Thyroid gland (tissue), 4 donors: Measurements from ENCODE around the gene DNAJB6. TPM values are rescaled to one million over a fixed set of nuclear protein-coding genes. Genes with fewer than 3 reads are reported as not detected.

Experiments used
- DNase-seq, 2 donors: peaks; one replicate each; pipeline ENCODE4 v3.0.0-alpha.2; 2019
- H3K27ac ChIP-seq, 3 donors: fragments of 200-600 bp; sonication (generic); 1 replicate in 2 of 3; 2 replicates in 1 of 3; pipeline ENCODE4 v1.5.1; 2016 to 2019; ENCODE audit warnings: mild to moderate bottlenecking in 1 of 3, moderate library complexity in 1 of 3
- H3K27me3 ChIP-seq: fragments of 200-600 bp; sonication (generic); one replicate; pipeline ENCODE4 v1.5.1; 2019
- H3K36me3 ChIP-seq, 2 donors: fragments of 200-600 bp; sonication (generic); one replicate each; pipeline ENCODE4 v1.5.1; 2016 to 2019
- H3K4me1 ChIP-seq, 2 donors: fragments of 200-600 bp; sonication (generic); one replicate each; pipeline ENCODE4 v1.5.1; 2017 to 2019
- H3K4me3 ChIP-seq, 3 donors: fragments of 200-600 bp; sonication (generic); replicated peaks in 1 of 3; 1 replicate in 2 of 3; 2 replicates in 1 of 3; pipeline ENCODE4 v1.5.1; 2016; ENCODE audit warnings: mild to moderate bottlenecking in 1 of 3
- H3K9me3 ChIP-seq: fragments of 200-600 bp; sonication (generic); one replicate; pipeline ENCODE4 v1.5.1; 2017
- CTCF ChIP-seq, 6 experiments: fragments of 200-600 bp in 3 of 6; fragments of 450-650 bp in 3 of 6; sonication (generic) in 3 of 6; IDR thresholded peaks; one replicate each; pipeline ENCODE4 v1.5.1; 2016 to 2019; ENCODE audit warnings: antibody characterized with exemption in 6 of 6, mild to moderate bottlenecking in 2 of 6, inconsistent platforms in 1 of 6, moderate library complexity in 1 of 6
- POLR2A ChIP-seq, 2 donors: fragments of 450-650 bp; IDR thresholded peaks; one replicate each; pipeline ENCODE4 v1.6.1; 2017; ENCODE audit warnings: antibody characterized with exemption in 2 of 2, mild to moderate bottlenecking in 2 of 2, moderate library complexity in 1 of 2
- WGBS, 2 donors: methylation state at CpG; one replicate each; pipeline ENCODE4 v1.1.5; 2017; 5-methylcytosine and 5-hydroxymethylcytosine counted together
- intact Hi-C: fragments of 100-400 bp; cut with DNase I; formaldehyde crosslinking; loops from one replicate; pipeline ENCODE4 v1.15.1; 2023
- total RNA-seq, 4 donors: library from RNA; depleted of rRNA; stranded (reverse); fragments of >200 nt; gene quantifications; one replicate each; pipeline ENCODE4 v1.2.3, GENCODE V29; 2016

Gene DNAJB6
- total RNA-seq, 4 donors from 2014 or later = 80.7 to 92.7 (median 91.1) TPM

DNA sequence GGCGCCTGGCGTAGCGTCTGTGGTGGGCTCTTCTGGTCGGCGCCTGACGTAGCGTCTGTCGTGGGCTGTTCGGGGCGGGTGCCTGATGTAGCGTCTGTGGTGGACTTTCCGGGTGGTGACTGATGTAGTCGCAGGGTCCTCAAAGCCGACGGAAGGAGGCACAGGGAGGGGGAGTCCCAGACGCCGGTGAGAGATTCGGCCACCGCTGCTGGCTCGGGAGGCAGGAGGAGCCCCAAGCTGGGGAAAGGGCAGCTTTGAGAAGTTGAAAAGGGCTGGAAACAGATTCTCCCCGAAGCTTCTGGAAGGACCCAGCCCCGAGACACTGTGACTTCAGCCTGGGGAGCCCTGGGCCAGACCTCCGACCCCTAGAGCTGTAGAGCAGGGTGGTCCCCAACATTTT is 105.7 kb downstream of the DNAJB6 start:
- TF ChIP-seq POLR2A (IDR thresholded peaks at IDR 0.05) (no peak), CTCF (IDR thresholded peaks at IDR 0.05) (no peak)
- intact Hi-C loops = no loop called here
- no peaks in the 10 kb centered on the region for H3K36me3 ChIP-seq
- H3K4me3 ChIP-seq = no peak overlapping the region
- H3K9me3 ChIP-seq = no peaks in the 10 kb centered on the region
- no peak overlapping the region for H3K27ac ChIP-seq
- 94 to 96% methylated on average over 22 of the region's 23 CpGs for WGBS, 2 donors
- H3K4me1 ChIP-seq = no peaks in the 10 kb centered on the region
- no peaks in the 10 kb centered on the region for H3K27me3 ChIP-seq
- DNase-seq = no peak

GRCh38 chr7:157442993-157443831 is 106.4 kb downstream of the DNAJB6 start:
- no peaks in the 10 kb centered on the region for H3K36me3 ChIP-seq
- 91 to 92% methylated on average over 35 to 36 of the region's 42 CpGs for WGBS, 2 donors
- intact Hi-C loops = no loop called here

GRCh38 chr7:157444011-157444842 is 107.4 kb downstream of the DNAJB6 start:
- 85% methylated on average over 23 to 27 of the region's 27 CpGs for WGBS, 2 donors
- Histone ChIP-seq H3K4me1 (no peaks in the 10 kb centered on the region), H3K36me3 (no peaks in the 10 kb centered on the region), H3K4me3 (no peak overlapping the region), H3K27ac (no peak overlapping the region), H3K27me3 (no peaks in the 10 kb centered on the region), H3K9me3 (no peaks in the 10 kb centered on the region)
- intact Hi-C loops = no loop called here
- no peak for TF ChIP-seq POLR2A (IDR thresholded peaks at IDR 0.05)
- TF ChIP-seq CTCF (IDR thresholded peaks at IDR 0.05) = no peak
- DNase-seq = no peak

More at GRCh38 chr7:157442993-157443831, 106.4 kb downstream of the DNAJB6 start:
- DNase-seq = no peak
- no peak for TF ChIP-seq CTCF (IDR thresholded peaks at IDR 0.05)
- TF ChIP-seq POLR2A (IDR thresholded peaks at IDR 0.05) = no peak
- Histone ChIP-seq H3K27me3 (no peaks in the 10 kb centered on the region), H3K4me1 (no peaks in the 10 kb centered on the region), H3K4me3 (no peak overlapping the region), H3K9me3 (no peaks in the 10 kb centered on the region), H3K27ac (no peak overlapping the region)

GRCh38 chr7:157444843-157445135 is 108.0 kb downstream of the DNAJB6 start:
- Histone ChIP-seq H3K36me3 (no peaks in the 10 kb centered on the region), H3K27ac (no peak overlapping the region), H3K4me3 (no peak overlapping the region), H3K27me3 (no peaks in the 10 kb centered on the region), H3K9me3 (no peaks in the 10 kb centered on the region), H3K4me1 (no peaks in the 10 kb centered on the region)
- TF ChIP-seq POLR2A (IDR thresholded peaks at IDR 0.05) = no peak
- no peak for TF ChIP-seq CTCF (IDR thresholded peaks at IDR 0.05)
- intact Hi-C loops = no loop called here
- WGBS, 2 donors = 76 to 85% methylated on average over 9 of the region's 9 CpGs
- DNase-seq = no peak
